Stimulated activated naive CD4-positive, alpha-beta T cell treated with Interleukin-2 at 50 U/mL for 16 hours (primary cell): ENCODE data around the gene ABR.
"Not testable (repeated sequence)": the region's sequence is repeated elsewhere in the genome, so short reads cannot be mapped to it uniquely, and the experiment has no call there.

Experiments
- DNase-seq: peaks from one replicate; lab custom pipeline; 2025; lab: John Stamatoyannopoulos, UW

The ABR gene

GRCh38 chr17:1201132-1201702 is 21.4 kb upstream of the ABR start:
- peak; percentile 23 for DNase-seq

- not testable (repeated sequence) for DNase-seq
These were observed 19.5 kb upstream of the ABR start for GRCh38 chr17:1199271-1199743.

GRCh38 chr17:1197781-1198490 is 18.2 kb upstream of the ABR start:
- peak; percentile 24 for DNase-seq

DNA sequence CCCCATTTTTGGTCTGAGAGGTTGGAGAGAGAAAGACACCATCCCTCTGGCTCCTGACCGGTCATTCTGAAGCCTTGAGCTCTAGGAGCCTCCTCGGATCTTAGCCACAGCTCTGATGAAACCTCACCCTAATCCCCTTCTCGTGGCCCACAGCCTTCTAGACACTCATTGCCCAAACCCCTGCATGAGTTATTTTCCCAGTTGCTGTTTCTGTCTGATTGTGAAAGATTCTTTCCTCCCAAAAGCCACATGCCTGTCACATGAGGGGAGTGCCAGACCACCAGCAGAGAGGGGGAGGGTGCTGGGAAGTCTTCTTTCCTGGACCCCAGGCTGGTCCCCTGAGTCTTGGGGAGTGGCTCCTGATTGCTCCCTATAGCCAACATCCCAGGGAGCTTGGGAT is 17.6 kb upstream of the ABR start:
- no peak for DNase-seq

DNA sequence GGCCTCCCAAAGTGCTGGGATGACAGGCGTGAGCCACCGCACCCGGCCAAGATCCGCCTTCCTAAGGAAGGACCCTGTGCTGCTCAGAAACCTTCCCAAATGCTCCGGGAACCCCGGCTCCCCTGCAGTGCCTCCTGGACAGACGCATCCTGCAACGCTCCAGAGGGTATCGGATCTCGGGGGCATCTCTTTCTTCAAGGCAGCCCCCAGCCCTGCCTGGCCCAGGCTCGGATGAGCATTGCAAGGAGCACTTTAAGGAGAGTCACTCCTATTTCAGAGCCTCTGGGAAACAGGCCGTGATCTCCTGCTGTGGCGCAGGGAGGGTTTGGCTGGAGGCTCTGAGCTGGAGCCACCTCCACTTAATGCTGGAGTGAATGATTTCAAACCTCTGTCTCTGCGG is 17.2 kb upstream of the ABR start:
- no peak for DNase-seq

GRCh38 chr17:1192911-1193699 is 13.3 kb upstream of the ABR start:
- no peak for DNase-seq

- DNase-seq = no peak
These were observed 11.1 kb upstream of the ABR start for GRCh38 chr17:1190751-1191331.

DNA sequence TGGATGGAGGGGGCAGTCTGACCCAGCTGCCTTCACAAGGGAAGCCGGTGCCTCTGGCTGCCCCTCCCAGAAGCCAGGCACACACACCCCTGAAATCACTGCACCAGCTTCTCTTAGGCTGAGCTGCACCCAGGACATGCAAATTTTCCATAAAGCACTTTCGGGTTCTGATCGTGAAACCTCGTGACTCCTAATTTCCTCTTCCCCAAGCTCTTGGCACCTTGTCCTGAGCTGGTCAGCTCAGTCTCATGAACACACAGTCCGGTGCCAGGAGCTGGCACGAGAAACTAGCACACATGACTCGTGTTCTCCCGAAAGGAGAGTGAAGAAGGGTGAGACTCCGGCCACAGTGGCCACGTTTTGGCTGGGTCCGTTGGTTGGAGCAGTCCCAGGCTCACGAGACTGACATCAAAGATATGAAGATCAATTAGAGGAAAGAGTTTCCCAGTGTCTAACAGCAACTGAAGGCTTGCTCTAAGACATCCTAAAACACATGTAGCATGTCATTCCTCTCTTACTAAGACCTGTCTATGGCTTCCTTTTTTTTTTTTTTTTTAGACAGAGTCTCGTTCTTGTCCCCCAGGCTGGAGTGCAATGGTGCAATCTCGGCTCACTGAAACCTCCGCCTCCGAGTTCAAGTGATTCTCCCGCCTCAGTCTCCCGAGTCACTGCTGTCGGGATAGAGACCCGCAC is 9.2 kb upstream of the ABR start:
- no peak for DNase-seq

GRCh38 chr17:1186923-1187771 is 7.4 kb upstream of the ABR start:
- DNase-seq = peak; percentile 69

- no peak for DNase-seq
These were observed 6.5 kb upstream of the ABR start for GRCh38 chr17:1186214-1186820.

GRCh38 chr17:1183171-1183873 is 3.5 kb upstream of the ABR start:
- DNase-seq = no peak

- DNase-seq = no peak
These were observed 3.0 kb upstream of the ABR start for GRCh38 chr17:1182811-1183170.

DNA sequence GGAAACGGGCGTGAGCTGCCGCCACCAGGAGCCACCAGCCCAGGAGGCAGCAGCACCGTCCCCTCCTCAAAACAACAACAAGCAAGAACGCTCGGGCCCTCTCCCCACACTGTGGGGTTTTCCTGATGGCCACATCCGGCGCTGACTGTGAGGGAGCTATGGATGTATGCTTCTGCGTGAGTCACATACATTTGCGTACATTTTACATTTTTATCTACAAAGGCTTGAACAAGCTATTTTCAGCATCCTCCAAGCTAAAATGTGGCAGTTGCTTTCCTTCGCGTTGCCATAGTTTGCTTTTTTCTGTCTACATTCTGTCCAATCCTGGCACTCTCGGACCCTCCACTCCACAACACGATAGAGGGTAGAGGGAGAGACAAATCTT is 2.0 kb upstream of the ABR start:
- no peak for DNase-seq

DNA sequence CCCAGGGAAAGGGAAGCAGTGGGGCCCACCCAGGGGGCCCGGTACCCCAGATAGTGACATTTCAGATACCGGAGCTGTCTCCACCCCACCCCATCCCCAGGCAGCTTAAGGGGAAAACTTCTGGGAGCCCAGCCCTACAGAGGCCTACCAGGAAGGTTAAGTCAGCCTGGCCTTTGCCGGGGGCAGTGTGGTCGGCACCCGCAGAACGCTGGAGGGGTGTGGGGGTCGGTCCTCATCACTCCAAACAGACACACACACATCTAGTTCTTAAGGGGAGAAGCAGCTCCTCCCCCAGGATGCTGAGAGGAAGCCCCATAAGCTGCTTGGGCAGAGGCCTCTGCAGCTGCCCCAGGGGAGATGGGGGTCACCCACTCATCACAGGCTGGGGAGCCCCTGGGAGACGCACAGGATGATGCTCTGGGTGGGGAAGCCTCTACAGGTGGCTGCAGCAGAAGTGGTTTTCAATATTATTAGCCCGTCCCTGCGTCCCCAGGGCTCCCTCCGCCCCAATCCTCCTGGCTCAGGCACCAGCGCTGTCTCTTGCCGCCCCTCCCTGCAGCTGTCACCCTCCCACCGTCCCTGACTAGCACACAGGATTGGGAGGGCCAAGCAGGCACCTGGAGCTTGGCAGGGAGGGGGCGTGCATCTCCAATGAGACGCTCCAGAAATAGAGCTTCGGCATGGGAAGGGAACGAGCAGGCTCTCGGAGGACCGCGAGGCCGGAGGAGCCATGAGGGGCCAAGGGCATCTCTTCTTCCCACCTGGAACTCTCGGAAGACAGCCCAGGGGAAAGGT is 1.4 kb upstream of the ABR start:
- DNase-seq = no peak

GRCh38 chr17:1179112-1179817 is 516 bp downstream of the ABR start:
- peak; percentile 19 for DNase-seq

- DNase-seq = no peak
These were observed 2.6 kb downstream of the ABR start for GRCh38 chr17:1177016-1177700.

DNA sequence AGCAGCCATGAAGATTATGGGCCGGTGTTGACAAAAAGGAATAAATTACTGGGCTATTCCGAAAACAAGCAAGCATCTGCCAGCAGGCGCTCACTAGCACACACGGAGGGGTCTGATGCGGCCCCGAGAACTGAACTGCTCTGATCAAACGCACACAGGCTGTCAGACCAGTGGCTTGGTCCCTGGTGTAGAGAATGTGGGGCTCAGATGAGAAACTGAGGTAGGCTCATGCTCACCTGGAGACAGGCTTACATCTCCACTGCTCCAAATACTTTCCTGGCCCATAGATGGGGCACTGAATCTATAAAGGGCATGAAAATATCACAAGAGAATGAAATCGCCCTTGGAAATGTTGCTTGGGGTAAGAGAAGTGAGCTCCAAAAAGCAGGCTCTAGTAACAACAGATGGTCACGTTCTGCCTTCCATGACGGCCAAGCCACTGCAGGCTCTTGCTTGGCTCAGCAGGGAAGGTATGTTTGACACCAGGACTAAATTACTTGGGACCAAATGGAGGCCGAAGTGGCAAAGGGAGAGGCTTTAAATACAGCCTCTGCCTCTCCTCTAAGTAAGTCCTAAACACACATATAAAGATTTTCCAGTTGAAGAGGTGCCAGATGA is 5.4 kb downstream of the ABR start:
- DNase-seq = no peak
